ENCODE measurements around the gene KCNQ1. TPM values are rescaled to one million over a fixed set of nuclear protein-coding genes. Genes with fewer than 3 reads are reported as not detected.

Gene KCNQ1
- total RNA-seq, 1 experiment from 2014 or later, result 2.5 TPM

DNA sequence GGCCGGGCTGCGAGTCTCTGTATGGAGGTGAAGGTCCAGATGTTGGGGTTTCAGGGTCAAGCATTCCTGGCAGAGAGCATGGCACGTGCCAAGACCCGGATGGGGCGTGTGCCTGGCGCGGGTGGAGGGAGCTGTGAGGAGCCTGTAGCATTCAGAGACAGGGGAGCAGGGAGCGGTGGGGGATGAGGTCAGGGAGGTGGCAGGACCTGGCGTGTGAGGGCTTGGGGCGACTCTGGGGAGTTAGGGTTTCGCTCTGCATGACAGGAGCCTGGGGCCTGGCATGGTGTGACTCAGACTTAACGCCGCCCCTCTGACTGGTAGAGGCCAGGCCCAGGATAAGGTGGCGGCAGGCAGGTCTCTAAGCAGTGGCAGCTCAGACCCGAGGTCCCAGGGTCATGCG is 103.0 kb downstream of the KCNQ1 start (continued):
- TF ChIP-seq, protein P1, sequence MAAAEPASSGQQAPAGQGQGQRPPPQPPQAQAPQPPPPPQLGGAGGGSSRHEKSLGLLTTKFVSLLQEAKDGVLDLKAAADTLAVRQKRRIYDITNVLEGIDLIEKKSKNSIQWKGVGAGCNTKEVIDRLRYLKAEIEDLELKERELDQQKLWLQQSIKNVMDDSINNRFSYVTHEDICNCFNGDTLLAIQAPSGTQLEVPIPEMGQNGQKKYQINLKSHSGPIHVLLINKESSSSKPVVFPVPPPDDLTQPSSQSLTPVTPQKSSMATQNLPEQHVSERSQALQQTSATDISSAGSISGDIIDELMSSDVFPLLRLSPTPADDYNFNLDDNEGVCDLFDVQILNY (CRISPR knock-in tag; IDR thresholded peaks at IDR 0.05), result no peak
- TF ChIP-seq SMAD4 (CRISPR knock-in tag; IDR thresholded peaks at IDR 0.05), result no peak
- TF ChIP-seq, protein P2, sequence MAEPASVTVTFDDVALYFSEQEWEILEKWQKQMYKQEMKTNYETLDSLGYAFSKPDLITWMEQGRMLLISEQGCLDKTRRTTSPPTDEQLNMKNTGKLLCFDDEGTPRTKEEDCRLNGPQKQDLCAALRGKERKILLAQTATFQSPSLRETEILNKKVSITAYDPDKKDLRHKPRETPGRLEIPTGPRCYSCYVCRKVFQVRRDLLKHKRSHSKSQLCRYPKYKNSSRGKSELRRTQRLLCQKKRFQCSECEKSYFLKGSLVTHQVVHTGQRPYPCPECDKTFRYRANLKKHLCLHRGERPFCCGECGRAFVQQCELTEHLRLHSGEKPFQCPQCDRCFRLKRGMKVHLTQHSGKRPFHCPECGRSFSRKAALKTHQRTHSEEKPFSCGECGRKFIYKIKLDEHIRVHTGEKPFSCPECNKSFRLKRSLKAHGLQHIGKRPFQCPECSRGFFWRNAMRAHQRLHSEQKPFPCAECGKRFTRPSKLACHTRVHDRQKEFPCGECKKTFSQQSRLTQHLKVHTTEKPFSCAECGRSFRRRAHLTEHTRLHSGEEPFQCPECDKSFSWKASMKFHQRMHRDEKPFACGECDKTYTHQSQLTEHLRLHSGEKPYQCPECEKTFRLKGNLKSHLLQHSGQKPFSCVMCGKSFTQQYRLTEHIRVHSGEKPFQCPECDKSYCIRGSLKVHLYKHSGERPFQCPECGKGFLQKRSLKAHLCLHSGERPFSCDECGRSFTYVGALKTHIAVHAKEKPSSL (CRISPR knock-in tag; conservative IDR thresholded peaks at IDR 0.05), result no peak
- TF ChIP-seq, protein P3, sequence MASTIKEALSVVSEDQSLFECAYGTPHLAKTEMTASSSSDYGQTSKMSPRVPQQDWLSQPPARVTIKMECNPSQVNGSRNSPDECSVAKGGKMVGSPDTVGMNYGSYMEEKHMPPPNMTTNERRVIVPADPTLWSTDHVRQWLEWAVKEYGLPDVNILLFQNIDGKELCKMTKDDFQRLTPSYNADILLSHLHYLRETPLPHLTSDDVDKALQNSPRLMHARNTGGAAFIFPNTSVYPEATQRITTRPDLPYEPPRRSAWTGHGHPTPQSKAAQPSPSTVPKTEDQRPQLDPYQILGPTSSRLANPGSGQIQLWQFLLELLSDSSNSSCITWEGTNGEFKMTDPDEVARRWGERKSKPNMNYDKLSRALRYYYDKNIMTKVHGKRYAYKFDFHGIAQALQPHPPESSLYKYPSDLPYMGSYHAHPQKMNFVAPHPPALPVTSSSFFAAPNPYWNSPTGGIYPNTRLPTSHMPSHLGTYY (CRISPR knock-in tag; IDR thresholded peaks at IDR 0.05), result no peak
- no peak for TF ChIP-seq FOXP1 (CRISPR knock-in tag; IDR thresholded peaks at IDR 0.05; ENCODE audit: borderline replicate concordance)

DNA sequence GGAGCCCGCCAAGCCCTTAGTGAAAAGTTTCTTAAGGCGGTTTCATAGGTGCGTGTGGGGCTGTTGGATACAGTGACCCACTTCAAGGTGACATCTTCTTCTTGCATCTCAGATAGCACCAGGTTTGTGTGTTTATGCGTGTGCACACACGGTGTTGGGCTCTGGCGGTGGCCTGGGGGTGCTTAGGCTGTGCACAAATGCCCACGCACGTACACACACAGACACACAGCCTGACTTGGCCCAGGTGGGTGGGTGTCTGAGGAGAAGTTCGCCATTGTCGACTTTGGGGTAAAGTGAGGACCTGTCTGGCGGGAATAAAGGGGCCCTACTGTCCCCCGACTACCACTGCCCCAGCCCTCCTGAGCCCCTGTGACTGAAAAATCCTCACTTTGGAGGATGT is 103.8 kb downstream of the KCNQ1 start:
- no peaks in the 10 kb centered on the region for H3K36me3 Mint-ChIP-seq
- H3K27ac Mint-ChIP-seq, result no peak overlapping the region
- ATAC-seq (no peak), DNase-seq (ENCODE audit: low spot score) (no peak)
- no peaks in the 10 kb centered on the region; the same call in 1 of the 2 replicates for H3K9me3 Mint-ChIP-seq
- TF ChIP-seq TP53 (CRISPR knock-in tag; IDR thresholded peaks at IDR 0.05), result no peak
- no peak for TF ChIP-seq TCF7 (CRISPR knock-in tag; IDR thresholded peaks at IDR 0.05; ENCODE audit: low read depth)
- TF ChIP-seq ETV6 (CRISPR knock-in tag; IDR thresholded peaks at IDR 0.05), result no peak
- TF ChIP-seq OVOL2 (CRISPR knock-in tag; IDR thresholded peaks at IDR 0.05; ENCODE audit: borderline replicate concordance), result no peak
- TF ChIP-seq, protein P4, sequence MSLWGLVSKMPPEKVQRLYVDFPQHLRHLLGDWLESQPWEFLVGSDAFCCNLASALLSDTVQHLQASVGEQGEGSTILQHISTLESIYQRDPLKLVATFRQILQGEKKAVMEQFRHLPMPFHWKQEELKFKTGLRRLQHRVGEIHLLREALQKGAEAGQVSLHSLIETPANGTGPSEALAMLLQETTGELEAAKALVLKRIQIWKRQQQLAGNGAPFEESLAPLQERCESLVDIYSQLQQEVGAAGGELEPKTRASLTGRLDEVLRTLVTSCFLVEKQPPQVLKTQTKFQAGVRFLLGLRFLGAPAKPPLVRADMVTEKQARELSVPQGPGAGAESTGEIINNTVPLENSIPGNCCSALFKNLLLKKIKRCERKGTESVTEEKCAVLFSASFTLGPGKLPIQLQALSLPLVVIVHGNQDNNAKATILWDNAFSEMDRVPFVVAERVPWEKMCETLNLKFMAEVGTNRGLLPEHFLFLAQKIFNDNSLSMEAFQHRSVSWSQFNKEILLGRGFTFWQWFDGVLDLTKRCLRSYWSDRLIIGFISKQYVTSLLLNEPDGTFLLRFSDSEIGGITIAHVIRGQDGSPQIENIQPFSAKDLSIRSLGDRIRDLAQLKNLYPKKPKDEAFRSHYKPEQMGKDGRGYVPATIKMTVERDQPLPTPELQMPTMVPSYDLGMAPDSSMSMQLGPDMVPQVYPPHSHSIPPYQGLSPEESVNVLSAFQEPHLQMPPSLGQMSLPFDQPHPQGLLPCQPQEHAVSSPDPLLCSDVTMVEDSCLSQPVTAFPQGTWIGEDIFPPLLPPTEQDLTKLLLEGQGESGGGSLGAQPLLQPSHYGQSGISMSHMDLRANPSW (CRISPR knock-in tag; conservative IDR thresholded peaks at IDR 0.05; ENCODE audit: low read depth), result no peak
- no peak for TF ChIP-seq NR3C1 (CRISPR knock-in tag; conservative IDR thresholded peaks at IDR 0.05; ENCODE audit: low read depth)
- TF ChIP-seq NR1H2 (CRISPR knock-in tag; IDR thresholded peaks at IDR 0.05), result no peak
- no peak for TF ChIP-seq SMAD3 (CRISPR knock-in tag; IDR thresholded peaks at IDR 0.05; ENCODE audit: borderline replicate concordance)
- TF ChIP-seq, protein P5, sequence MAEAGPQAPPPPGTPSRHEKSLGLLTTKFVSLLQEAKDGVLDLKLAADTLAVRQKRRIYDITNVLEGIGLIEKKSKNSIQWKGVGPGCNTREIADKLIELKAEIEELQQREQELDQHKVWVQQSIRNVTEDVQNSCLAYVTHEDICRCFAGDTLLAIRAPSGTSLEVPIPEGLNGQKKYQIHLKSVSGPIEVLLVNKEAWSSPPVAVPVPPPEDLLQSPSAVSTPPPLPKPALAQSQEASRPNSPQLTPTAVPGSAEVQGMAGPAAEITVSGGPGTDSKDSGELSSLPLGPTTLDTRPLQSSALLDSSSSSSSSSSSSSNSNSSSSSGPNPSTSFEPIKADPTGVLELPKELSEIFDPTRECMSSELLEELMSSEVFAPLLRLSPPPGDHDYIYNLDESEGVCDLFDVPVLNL (CRISPR knock-in tag; IDR thresholded peaks at IDR 0.05; ENCODE audit: borderline replicate concordance, low read depth), result no peak
- no peak for TF ChIP-seq RORB (CRISPR knock-in tag; IDR thresholded peaks at IDR 0.05)
- TF ChIP-seq, protein P6, sequence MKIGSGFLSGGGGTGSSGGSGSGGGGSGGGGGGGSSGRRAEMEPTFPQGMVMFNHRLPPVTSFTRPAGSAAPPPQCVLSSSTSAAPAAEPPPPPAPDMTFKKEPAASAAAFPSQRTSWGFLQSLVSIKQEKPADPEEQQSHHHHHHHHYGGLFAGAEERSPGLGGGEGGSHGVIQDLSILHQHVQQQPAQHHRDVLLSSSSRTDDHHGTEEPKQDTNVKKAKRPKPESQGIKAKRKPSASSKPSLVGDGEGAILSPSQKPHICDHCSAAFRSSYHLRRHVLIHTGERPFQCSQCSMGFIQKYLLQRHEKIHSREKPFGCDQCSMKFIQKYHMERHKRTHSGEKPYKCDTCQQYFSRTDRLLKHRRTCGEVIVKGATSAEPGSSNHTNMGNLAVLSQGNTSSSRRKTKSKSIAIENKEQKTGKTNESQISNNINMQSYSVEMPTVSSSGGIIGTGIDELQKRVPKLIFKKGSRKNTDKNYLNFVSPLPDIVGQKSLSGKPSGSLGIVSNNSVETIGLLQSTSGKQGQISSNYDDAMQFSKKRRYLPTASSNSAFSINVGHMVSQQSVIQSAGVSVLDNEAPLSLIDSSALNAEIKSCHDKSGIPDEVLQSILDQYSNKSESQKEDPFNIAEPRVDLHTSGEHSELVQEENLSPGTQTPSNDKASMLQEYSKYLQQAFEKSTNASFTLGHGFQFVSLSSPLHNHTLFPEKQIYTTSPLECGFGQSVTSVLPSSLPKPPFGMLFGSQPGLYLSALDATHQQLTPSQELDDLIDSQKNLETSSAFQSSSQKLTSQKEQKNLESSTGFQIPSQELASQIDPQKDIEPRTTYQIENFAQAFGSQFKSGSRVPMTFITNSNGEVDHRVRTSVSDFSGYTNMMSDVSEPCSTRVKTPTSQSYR (CRISPR knock-in tag; IDR thresholded peaks at IDR 0.05), result no peak
- TF ChIP-seq FOXP1 (CRISPR knock-in tag; IDR thresholded peaks at IDR 0.05; ENCODE audit: borderline replicate concordance), result no peak
- peaks cover 91% of the 10 kb centered on the region for H3K27me3 Mint-ChIP-seq (ENCODE audit: low read depth)
- no peaks in the 10 kb centered on the region for H3K4me1 Mint-ChIP-seq
- no peak overlapping the region for H3K4me3 Mint-ChIP-seq
- ChIA-PET CTCF (no interaction called here), POLR2A (no interaction called here)

Measured in WTC11 (cell line).